HepG2 (cell line): ENCODE data around the gene NFS1. TPM values are rescaled to one million over a fixed set of nuclear protein-coding genes. Genes with fewer than 3 reads are reported as not detected.

Source experiments
- ATF3 ChIP-seq: sonication (generic); formaldehyde crosslinking; IDR thresholded peaks from 2 replicates; pipeline ENCODE4 v1.4.0; 2020; ENCODE audit warnings: missing genetic modification reagents
- BRF2 ChIP-seq: sonication (generic); formaldehyde crosslinking; IDR thresholded peaks from 2 replicates; pipeline ENCODE4 v1.8.1; 2022; ENCODE audit warnings: mild to moderate bottlenecking, missing genetic modification reagents
- EP300 ChIP-seq, 3 experiments: sonication (generic) in 1 of 3; formaldehyde crosslinking in 1 of 3; IDR thresholded peaks; 2 replicates each; pipeline versions ENCODE4 v1.5.1 to v1.6.1; 2011 to 2020; ENCODE audit warnings: low read depth in 2 of 3, low read length in 2 of 3, borderline replicate concordance in 1 of 3, improper control_type of control experiment in 1 of 3, mild to moderate bottlenecking in 1 of 3, missing genetic modification reagents in 1 of 3, moderate library complexity in 1 of 3
- ETV5 ChIP-seq: IDR thresholded peaks from 2 replicates; pipeline ENCODE4 v1.6.1; 2018; ENCODE audit warnings: missing biosample characterization, missing genetic modification reagents, inconsistent platforms, borderline replicate concordance
- FOSL1 ChIP-seq: sonication (generic); formaldehyde crosslinking; IDR thresholded peaks from 2 replicates; pipeline ENCODE4 v1.9.0; 2021; ENCODE audit warnings: missing genetic modification reagents, borderline replicate concordance
- NCOA5 ChIP-seq: sonication (generic); formaldehyde crosslinking; IDR thresholded peaks from 2 replicates; pipeline ENCODE4 v1.4.0; 2020; ENCODE audit warnings: missing genetic modification reagents
- PAF1 ChIP-seq: IDR thresholded peaks from 2 replicates; pipeline ENCODE4 v1.6.1; 2016; ENCODE audit warnings: missing genetic modification reagents, missing compliant biosample characterization
- POLR2A ChIP-seq, 2 experiments: IDR thresholded peaks; 2 replicates each; pipeline ENCODE4 v1.6.1; 2011; ENCODE audit warnings: low read depth in 2 of 2, low read length in 2 of 2, mild to moderate bottlenecking in 1 of 2, moderate library complexity in 1 of 2; ENCODE audit not compliant: insufficient read depth in 1 of 2
- RARG ChIP-seq: sonication (generic); formaldehyde crosslinking; IDR thresholded peaks from 2 replicates; pipeline ENCODE4 v1.4.0; 2020; ENCODE audit warnings: low read depth, mild to moderate bottlenecking, missing genetic modification reagents
- SIX1 ChIP-seq: sonication (generic); formaldehyde crosslinking; IDR thresholded peaks from 2 replicates; pipeline ENCODE4 v1.4.0; 2020; ENCODE audit warnings: missing genetic modification reagents, borderline replicate concordance
- SSRP1 ChIP-seq: IDR thresholded peaks from 2 replicates; pipeline ENCODE4 v1.6.1; 2016; ENCODE audit warnings: control low read depth
- YEATS2 ChIP-seq: sonication (generic); formaldehyde crosslinking; IDR thresholded peaks from 2 replicates; pipeline ENCODE4 v1.4.0; 2020; ENCODE audit warnings: missing genetic modification reagents, borderline replicate concordance
- ZBTB26 ChIP-seq: IDR thresholded peaks from 2 replicates; pipeline ENCODE4 v1.6.1; 2016; ENCODE audit warnings: missing compliant biosample characterization, missing genetic modification reagents, borderline replicate concordance
- ZMYM4 ChIP-seq: sonication (generic); formaldehyde crosslinking; IDR thresholded peaks from 2 replicates; pipeline ENCODE4 v1.8.1; 2023; ENCODE audit warnings: mild to moderate bottlenecking, missing genetic modification reagents
- ZNF549 ChIP-seq: sonication (generic); formaldehyde crosslinking; IDR thresholded peaks from 2 replicates; pipeline ENCODE4 v1.5.0; 2020; ENCODE audit warnings: missing genetic modification reagents
- ZNF619 ChIP-seq: sonication (generic); formaldehyde crosslinking; IDR thresholded peaks from 2 replicates; pipeline ENCODE4 v1.4.0; 2020; ENCODE audit warnings: mild to moderate bottlenecking, missing genetic modification reagents
- ZNF740 ChIP-seq: sonication (generic); formaldehyde crosslinking; IDR thresholded peaks from 2 replicates; pipeline ENCODE4 v1.4.0; 2020; ENCODE audit warnings: missing genetic modification reagents
- polyA plus RNA-seq, 8 experiments: library from polyadenylated mRNA; depleted of rRNA in 3 of 8; stranded (reverse) in 7 of 8; unstranded in 1 of 8; fragments of >200 nt; fragmentation: Illumina TruSeq in 4 of 8; extraction: Trizol in 4 of 8; gene quantifications; 2 replicates each; pipeline versions ENCODE4 v1.2.1 to v1.2.3, GENCODE V29; 2011 to 2016; ENCODE audit warnings: low read depth in 4 of 8, missing spikeins in 1 of 8, mixed read lengths in 1 of 8; ENCODE audit not compliant: insufficient read depth in 1 of 8
- total RNA-seq, 5 experiments: library from RNA; depleted of rRNA; stranded (reverse); fragments of >200 nt; fragmentation: Illumina TruSeq; extraction: Trizol; gene quantifications; 2 replicates each; pipeline ENCODE4 v1.2.3, GENCODE V29; 2016; ENCODE audit warnings: low read depth in 1 of 5

The NFS1 gene
- total and polyA plus RNA-seq, 2 of the 13 experiments (the other 11 are each of a cell fraction or from before 2014, with no cell fraction given): 65.9 to 88.1 TPM

GRCh38 chr20:35732644-35732982 lies 33.5 kb upstream of the NFS1 start (continued):
- TF ChIP-seq ZBTB26 (CRISPR knock-in tag) (no peak), SSRP1 (CRISPR knock-in tag) (0 out of 2 replicates have a peak, but pooled peaks have one; percentile 15), EP300 (IDR thresholded peaks at IDR 0.05; ENCODE audit: low read depth in 2 of 2, low read length in 2 of 2) (no peak), EP300 (CRISPR knock-in tag; IDR thresholded peaks at IDR 0.05; ENCODE audit: borderline replicate concordance) (no peak), ZMYM4 (no peak), NCOA5 (CRISPR knock-in tag) (no peak), PAF1 (CRISPR knock-in tag) (no peak), ZNF619 (CRISPR knock-in tag) (no peak), ETV5 (CRISPR knock-in tag) (no peak), BRF2 (CRISPR knock-in tag) (no peak), YEATS2 (CRISPR knock-in tag) (no peak), SIX1 (no peak), RARG (CRISPR knock-in tag) (0 out of 2 replicates have a peak, but pooled peaks have one; percentile 5), ZNF740 (no peak), ZNF549 (CRISPR knock-in tag) (no peak), FOSL1 (CRISPR knock-in tag) (no peak), POLR2A (IDR thresholded peaks at IDR 0.05; ENCODE audit: insufficient read depth in 1 of 2, low read depth in 2 of 2, low read length in 2 of 2) (no peak; a peak in 1 of 4 replicates), ATF3 (no peak)
- TF ChIP-seq, all 625 proteins: peak for 4
